ENCODE data around the gene TMCC1. TPM values are rescaled to one million over a fixed set of nuclear protein-coding genes. Genes with fewer than 3 reads are reported as not detected.

The TMCC1 gene
- total RNA-seq, 2 experiments from 2014 or later = 33.3 to 33.8 TPM

DNA sequence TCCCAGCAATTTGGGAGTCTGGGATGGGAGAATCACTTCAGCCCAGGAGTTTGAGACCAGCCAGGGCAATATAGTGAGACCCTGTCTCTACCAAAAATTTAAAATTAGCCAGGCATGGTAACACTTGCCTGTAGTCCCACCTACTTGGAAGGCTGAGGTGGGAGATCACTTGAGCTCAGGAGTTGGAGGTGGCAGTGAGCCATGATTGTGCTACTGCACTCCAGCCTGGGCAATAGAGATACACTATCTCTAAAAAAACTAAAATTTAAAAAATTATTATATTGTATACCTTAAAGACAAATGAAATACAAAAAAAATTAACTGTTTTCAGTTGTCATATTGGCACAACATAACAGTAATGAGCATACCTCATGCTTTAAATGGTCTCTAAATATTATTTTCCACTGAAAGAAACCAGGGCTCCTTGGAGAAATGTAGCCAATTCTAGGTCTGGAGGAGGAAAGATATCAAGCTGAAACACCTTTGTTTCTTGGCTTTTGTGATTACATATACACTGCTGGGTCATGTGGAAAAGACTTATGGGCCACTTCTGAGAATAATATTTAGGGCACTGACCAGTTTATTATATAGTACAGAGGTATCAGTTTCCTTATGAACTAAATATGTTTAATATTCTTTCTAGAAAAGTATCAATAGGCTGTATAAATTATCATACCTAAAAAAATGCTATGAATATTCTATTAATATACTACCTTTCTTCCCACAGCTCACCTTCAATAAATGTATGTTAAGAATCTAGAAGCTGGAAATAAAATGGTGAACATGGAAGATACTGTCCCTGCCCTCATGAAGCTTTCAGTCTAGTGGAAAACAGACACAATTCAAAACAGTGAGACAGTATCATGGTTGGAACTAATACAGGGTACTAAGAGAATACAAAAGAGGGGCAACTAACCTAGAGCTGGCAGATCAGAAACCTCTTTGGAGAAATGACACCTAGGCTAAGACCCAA, 119.5 kb downstream of the TMCC1 start:
- no peak overlapping the region for H3K27ac Mint-ChIP-seq
- no peaks in the 10 kb centered on the region for H3K4me1 ChIP-seq (ENCODE audit: insufficient read depth, low read length)
- no peaks in the 10 kb centered on the region for H3K9me3 ChIP-seq (ENCODE audit: control insufficient read depth in 1 of 2, insufficient read depth in 1 of 2, low read length in 2 of 2)
- CTCF ChIA-PET = no interaction called here
- no peak overlapping the region for H3K27ac ChIP-seq (ENCODE audit: low read depth in 1 of 2, low read length in 2 of 2)
- no peak overlapping the region for H3K4me3 Mint-ChIP-seq
- DNase-seq (no peak), ATAC-seq (ENCODE audit: poor library complexity) (no peak)
- H3K36me3 Mint-ChIP-seq (ENCODE audit: low read depth) = peaks cover 14% of the 10 kb centered on the region
- peaks cover 6% of the 10 kb centered on the region for H3K4me1 Mint-ChIP-seq (ENCODE audit: low read depth)
- intact Hi-C loops (cut with DNase I, micrococcal nuclease) = no loop called here
- POLR2A ChIA-PET = no interaction called here
- H3K36me3 ChIP-seq (ENCODE audit: insufficient read depth, low read length) = no peaks in the 10 kb centered on the region
- H3K27me3 Mint-ChIP-seq = no peaks in the 10 kb centered on the region
- H3K4me3 ChIP-seq (ENCODE audit: low read length) = no peak overlapping the region
- TF ChIP-seq, protein P1, sequence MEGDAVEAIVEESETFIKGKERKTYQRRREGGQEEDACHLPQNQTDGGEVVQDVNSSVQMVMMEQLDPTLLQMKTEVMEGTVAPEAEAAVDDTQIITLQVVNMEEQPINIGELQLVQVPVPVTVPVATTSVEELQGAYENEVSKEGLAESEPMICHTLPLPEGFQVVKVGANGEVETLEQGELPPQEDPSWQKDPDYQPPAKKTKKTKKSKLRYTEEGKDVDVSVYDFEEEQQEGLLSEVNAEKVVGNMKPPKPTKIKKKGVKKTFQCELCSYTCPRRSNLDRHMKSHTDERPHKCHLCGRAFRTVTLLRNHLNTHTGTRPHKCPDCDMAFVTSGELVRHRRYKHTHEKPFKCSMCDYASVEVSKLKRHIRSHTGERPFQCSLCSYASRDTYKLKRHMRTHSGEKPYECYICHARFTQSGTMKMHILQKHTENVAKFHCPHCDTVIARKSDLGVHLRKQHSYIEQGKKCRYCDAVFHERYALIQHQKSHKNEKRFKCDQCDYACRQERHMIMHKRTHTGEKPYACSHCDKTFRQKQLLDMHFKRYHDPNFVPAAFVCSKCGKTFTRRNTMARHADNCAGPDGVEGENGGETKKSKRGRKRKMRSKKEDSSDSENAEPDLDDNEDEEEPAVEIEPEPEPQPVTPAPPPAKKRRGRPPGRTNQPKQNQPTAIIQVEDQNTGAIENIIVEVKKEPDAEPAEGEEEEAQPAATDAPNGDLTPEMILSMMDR (IDR thresholded peaks at IDR 0.05) = no peak
- H3K27me3 ChIP-seq (ENCODE audit: control insufficient read depth in 1 of 2, insufficient read depth in 2 of 2, low read length in 2 of 2) = no peaks in the 10 kb centered on the region
- H3K9me3 Mint-ChIP-seq = no peaks in the 10 kb centered on the region

DNA sequence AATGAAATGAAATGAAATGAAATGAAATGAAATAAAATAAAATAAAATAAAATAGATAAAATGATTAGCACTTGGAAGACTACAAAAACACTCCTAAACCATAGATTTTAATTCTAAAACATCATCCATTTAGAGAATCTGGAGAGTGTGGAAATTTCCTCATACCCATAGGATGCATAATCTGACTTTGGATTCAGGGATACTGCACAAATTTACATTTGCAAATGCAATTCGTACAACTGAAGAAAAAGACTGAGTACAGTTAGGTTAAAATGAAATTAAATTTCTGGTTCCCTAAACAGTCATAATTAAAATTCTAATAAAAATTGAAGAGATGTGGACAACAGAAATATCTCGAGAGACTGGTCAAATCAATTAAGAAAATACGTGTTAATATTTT, 122.9 kb downstream of the TMCC1 start:
- Mint-ChIP-seq H3K27ac (no peak overlapping the region), H3K27me3 (no peaks in the 10 kb centered on the region), H3K4me1 (ENCODE audit: low read depth) (peaks cover 11% of the 10 kb centered on the region), H3K36me3 (ENCODE audit: low read depth) (peaks cover 14% of the 10 kb centered on the region), H3K4me3 (no peak overlapping the region), H3K9me3 (no peaks in the 10 kb centered on the region)
- CTCF ChIA-PET = no interaction called here
- ATAC-seq (ENCODE audit: poor library complexity) = no peak
- H3K4me3 ChIP-seq (ENCODE audit: low read length) = no peak overlapping the region
- intact Hi-C loops (cut with DNase I, micrococcal nuclease) = no loop called here
- DNase-seq = no peak
- TF ChIP-seq, protein P1 (IDR thresholded peaks at IDR 0.05) = no peak
- no peaks in the 10 kb centered on the region for H3K4me1 ChIP-seq (ENCODE audit: insufficient read depth, low read length)
- POLR2A ChIA-PET = no interaction called here
- H3K36me3 ChIP-seq (ENCODE audit: insufficient read depth, low read length) = no peaks in the 10 kb centered on the region
- no peaks in the 10 kb centered on the region for H3K9me3 ChIP-seq (ENCODE audit: control insufficient read depth in 1 of 2, insufficient read depth in 1 of 2, low read length in 2 of 2)
- no peaks in the 10 kb centered on the region for H3K27me3 ChIP-seq (ENCODE audit: control insufficient read depth in 1 of 2, insufficient read depth in 2 of 2, low read length in 2 of 2)
- H3K27ac ChIP-seq (ENCODE audit: low read depth in 1 of 2, low read length in 2 of 2) = no peak overlapping the region

DNA sequence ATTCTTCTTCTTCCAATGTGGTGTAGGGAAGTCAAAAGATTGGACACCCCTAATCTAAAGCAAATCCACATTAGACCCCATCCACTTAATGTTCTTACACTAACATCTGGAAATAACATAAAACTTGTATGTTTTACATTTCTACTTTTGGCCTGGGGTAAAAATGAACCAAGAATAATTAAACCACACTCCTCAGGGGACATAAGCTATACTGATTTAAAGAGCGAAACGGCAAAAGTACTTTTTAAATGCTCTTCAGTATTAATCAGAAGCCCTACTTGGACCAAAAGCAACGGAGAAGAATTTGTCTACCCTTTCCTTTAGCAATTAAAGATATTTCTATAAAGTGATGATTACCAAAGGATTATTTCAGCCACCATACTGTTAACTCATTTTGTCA, 123.9 kb downstream of the TMCC1 start:
- no peaks in the 10 kb centered on the region for H3K27me3 ChIP-seq (ENCODE audit: control insufficient read depth in 1 of 2, insufficient read depth in 2 of 2, low read length in 2 of 2)
- ChIA-PET POLR2A (no interaction called here), CTCF (no interaction called here)
- H3K9me3 ChIP-seq (ENCODE audit: control insufficient read depth in 1 of 2, insufficient read depth in 1 of 2, low read length in 2 of 2) = no peaks in the 10 kb centered on the region
- H3K4me1 Mint-ChIP-seq (ENCODE audit: low read depth) = peaks cover 8% of the 10 kb centered on the region
- H3K27ac ChIP-seq (ENCODE audit: low read depth in 1 of 2, low read length in 2 of 2) = no peak overlapping the region
- DNase-seq = no peak
- peaks cover 10% of the 10 kb centered on the region for H3K36me3 Mint-ChIP-seq (ENCODE audit: low read depth)
- H3K27me3 Mint-ChIP-seq = no peaks in the 10 kb centered on the region
- H3K4me3 ChIP-seq (ENCODE audit: low read length) = no peak overlapping the region
- TF ChIP-seq, protein P1 (IDR thresholded peaks at IDR 0.05) = no peak
- no peaks in the 10 kb centered on the region for H3K4me1 ChIP-seq (ENCODE audit: insufficient read depth, low read length)
- H3K9me3 Mint-ChIP-seq = no peaks in the 10 kb centered on the region
- no peak overlapping the region for H3K27ac Mint-ChIP-seq
- no peak for ATAC-seq (ENCODE audit: poor library complexity)
- no peak overlapping the region for H3K4me3 Mint-ChIP-seq
- intact Hi-C loops (cut with DNase I, micrococcal nuclease) = no loop called here
- no peaks in the 10 kb centered on the region for H3K36me3 ChIP-seq (ENCODE audit: insufficient read depth, low read length)
